Measurements from ENCODE around the gene SCRN1.

SCRN1 gene, protein sequence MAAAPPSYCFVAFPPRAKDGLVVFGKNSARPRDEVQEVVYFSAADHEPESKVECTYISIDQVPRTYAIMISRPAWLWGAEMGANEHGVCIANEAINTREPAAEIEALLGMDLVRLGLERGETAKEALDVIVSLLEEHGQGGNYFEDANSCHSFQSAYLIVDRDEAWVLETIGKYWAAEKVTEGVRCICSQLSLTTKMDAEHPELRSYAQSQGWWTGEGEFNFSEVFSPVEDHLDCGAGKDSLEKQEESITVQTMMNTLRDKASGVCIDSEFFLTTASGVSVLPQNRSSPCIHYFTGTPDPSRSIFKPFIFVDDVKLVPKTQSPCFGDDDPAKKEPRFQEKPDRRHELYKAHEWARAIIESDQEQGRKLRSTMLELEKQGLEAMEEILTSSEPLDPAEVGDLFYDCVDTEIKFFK

DNA sequence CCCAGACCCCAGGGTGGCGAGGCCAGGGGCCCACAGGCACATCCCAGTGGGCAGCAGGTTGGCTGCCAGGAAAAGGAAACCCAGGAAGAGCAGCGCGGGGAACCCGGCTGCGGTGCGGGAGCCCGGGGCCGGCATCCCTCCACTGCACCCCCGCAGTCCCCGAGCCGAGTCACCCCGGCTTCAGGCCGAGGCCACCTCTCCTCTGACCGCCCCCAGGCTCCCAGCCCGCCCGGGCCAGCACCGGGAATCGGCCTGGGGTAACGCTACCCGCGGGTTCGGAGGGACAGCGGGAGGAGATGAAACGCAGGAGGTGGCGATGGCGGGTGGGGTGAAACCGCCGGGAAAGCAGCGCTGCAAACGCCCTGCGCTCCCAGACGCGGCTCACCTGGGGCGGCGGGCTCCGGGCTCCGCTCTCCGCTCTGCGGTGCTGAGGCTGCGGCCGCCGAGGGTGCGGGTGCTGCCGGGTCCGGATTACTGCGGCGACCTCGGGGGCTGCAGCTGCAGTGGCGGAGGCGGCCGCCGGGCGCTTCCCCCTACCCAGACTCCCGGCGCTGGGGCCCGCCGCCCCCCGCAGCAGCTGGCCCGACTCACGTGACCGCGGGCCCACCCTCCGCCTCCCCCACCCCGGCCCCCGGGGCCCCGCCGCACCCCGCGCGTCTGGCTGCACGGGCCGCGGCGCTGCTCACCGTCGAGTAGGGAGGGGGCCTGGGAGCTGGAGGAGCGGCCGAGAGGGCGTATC, at the start of gene SCRN1:
SCRN1 (minus strand) TSS at position 545 of the 739 bp plus-strand sequence. CDS start 20,734 bp downstream, outside the sequence.
- FAIRE-seq: no peak

DNA sequence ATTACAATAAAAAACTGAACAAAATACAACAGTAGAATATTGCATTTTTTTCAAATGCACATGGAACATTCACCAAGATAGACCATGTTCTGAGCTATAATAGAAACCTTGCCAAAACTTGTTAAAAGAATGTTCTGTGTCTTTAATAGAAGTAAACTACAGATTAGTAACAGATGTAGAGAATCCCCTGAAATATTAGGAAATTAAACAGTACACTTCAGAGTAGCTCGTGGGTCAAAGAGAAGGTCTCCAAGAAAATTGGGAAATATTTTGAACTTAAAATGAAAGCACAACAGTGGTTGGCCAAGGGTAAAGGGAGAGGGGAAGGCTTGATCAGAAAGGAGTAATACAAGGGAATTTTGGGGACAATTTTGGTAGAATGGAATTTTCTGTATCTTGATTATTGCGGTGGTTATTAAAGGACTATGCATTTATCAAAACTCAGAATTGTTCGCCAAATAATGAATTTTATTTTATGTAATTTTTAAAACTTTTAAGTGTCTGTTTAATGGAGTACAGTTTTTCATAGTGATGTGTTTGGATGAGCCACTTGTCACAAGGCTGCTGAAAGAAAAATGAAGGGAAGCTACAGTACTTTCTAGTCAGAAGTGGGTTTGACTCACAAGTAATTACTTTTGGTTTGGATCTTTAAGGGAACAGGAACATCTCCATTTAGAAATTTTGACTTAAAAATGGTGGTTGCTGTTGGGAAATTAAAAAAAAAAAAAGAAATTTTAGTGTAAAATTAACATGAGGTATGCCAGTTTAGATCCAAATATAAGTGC, 48.8 kb upstream of the SCRN1 start:
- FAIRE-seq: no peak

DNA sequence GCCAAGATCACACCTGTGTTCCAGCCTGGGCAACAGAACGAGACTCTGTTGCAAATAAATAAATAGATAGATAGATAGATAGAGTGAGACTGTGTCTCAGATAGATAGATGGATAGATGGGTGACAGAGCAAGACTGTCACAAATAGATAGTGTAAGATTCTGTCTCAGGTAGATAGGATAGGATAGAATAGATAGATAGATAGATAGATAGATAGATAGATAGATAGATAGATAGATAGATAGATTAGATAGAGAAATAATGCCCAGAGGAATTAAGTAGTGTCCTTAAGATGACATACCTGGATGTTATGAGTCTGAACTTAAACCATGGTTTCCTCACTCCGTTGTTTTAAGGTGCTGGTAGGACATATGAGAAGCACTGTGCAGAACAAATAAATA, 46.6 kb upstream of the SCRN1 start:
- no peak for FAIRE-seq

DNA sequence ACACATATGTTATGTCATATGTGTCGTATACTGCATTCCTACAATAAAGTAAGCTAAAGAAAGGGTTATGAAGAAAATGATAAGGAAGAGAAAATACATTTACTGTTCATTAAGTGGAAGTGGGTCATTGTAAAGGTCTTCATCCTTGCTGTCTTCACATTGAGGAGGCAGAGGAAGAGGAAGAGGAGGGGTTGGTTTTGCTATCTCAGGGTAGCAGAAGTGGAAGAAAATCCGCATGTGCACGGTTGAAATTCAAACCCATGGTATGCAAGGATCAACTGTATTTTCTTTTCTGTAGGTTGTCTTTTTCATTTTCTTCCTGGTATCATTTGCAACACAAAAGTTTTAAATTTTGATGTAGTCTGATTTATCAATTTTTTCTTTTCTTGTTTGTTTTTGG, 44.9 kb upstream of the SCRN1 start:
- FAIRE-seq: no peak

DNA sequence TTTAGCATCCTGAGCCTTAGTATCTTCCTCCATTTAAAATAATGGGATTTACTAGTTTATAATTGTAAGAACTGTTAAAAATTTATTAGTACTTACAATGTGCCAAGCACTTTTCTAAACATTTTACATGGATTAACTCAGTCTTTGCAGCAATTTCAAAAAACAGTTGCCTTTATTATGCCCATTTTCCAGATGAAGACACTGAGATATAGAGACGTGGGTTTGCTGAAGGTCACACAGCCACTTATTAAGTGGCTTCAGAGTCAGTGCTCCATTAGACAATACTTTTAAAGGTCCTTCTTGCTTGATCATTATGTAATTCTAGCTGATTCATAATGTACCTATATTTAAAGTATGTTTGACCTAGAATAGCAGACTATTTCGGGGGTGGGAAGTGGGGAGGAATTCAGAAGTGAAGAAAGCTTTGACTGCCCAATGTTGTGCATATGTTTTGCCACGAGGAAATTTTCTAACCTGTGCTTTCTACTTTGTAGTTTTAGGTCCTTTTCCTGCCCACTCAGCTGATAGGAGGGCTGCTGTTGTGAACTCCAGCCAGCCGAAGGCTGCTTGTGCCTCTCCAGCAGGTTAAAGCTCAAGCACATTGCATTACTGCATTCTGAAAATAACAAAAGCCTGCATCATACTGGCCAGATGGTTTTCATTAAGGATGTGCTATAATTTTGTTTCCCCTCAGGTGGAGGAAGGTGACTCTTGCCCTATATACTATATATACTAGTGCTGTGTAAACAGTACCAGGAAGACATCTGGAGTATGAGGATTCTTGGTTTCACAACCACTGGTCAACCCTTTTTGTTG, 42.9 kb upstream of the SCRN1 start:
- FAIRE-seq: no peak

DNA sequence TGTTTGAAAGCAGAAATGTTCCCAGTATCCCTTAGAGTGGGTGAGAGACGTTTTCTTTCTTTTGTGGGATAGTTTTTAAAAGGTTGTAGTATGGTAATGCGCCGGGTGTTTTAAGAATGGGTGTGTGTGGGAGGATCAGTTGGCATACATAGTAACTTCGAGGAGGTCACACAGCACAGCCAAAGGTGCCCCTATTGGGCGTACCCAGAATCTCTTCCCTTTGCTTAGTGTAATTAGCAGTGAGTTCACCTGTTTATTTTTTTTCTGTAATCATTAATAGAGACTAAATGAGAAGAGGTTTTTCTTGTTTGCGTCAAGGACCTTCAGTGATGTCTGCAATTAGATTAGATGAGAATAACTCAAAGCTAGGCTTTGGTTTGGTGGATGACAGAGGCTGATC, 40.1 kb upstream of the SCRN1 start:
- no peak for FAIRE-seq

DNA sequence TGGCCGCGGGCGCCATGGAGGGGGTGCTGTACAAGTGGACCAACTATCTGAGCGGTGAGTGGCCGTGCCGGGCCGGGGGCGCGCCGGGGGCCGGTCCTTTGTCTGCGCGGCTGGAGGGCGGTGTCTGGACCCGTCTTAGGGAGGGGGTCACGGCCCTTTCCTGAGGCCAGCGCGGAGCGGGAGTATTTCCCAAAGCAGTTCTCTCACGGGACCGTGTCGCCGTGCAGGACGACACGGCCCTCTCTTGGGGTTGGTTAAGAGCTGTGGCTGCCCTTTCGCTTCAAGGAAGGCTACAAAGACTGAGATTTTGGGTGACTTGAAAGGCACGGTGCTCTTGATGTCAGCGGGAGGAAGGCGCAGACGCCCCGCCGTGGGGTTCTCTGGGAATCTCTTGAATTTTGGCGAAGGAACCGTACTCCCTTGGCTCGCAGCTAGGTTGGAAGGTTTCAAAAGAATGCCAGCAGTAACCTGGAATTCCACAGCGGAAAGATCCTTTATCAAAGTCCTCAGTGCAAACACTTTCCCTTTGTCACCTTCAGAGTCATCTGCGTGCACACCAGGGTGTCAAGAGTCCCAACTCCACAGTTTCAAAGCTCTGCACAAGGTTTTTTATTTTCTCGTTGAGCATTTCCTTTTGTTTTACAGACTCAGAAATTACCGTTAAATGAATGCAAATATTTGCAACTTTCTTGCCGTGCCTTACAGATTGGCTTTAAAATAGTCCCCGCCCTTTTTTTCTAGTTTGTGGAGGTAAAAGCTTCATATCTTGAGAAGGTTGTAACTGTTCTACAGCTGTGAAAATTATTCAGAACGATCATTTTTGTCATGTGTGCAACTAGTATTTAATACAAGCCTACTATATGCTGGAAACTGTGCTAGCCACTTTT, 39.4 kb upstream of the SCRN1 start:
- FAIRE-seq: no peak

DNA sequence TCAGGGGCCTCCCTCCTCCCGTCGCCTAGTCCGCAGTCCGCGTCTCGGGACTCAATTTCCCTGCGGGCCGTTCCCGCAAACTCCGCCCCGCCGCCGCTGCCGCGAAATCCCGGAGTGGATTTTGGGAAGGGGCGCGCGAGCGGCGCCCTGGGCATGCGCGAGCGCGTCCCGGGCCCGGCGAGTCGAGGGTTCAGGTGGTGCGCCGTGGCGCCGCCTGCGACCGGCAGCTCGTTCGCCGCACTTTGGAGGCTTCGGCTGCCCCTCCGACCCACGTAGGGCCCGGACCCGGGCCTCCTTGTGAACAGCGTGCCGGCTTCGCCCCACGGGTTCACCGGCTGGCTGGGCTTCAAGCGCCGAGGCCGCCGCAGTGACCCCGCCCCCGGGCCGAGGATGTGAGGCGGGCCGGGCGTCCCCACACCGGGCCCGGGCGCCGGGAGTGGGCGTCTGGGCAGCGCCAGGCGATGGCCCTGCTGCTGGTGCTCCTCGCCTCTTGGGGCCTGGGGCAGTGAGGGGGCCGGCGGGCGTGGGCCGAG, 38.7 kb upstream of the SCRN1 start, which contains the start of gene PLEKHA8:
PLEKHA8 (plus strand) TSS at position 197 of the 533 bp plus-strand sequence. CDS start 351 bp downstream, outside the sequence.
- no peak for FAIRE-seq

DNA sequence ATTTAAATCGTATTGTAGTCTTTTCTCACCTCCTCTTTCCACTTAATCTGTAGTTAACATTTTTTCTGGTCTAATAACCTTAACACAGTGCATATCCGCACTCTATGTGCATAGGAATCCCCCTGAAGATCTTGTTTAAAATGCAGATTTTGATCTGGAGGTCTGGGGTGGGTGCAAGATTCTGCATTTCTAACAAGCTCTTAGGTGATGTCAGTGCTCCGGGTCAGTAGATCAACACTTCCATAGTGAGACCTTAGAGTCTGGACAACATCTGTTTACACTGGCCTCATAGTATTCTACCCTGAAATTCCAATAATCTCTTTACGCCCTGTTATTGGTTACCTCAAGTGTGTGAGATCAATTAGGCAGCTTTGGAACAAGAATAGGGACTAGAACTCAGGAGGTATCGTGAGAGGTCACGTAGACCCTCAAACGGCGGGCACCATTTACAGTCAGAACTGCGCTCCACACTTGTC, 38.2 kb upstream of the SCRN1 start:
- FAIRE-seq: no peak

DNA sequence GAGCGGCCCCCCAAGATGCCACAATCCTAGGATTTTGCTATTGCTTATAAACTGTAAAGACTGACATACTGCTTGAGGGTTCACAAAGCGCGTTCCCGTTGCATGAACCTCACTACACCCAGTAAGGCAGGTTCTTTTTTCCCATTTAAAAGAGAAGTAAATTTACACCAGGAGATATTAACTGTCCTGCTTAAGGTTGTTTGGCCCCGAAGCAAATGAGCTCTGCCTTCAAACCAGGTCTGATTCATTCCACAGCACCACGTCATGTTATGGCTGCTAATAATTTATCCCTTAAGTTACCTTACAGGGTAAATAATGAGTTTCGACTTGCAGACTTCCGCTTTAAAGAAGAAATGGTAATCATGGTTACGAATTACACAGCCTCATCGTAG, 37.5 kb upstream of the SCRN1 start:
- FAIRE-seq: no peak

DNA sequence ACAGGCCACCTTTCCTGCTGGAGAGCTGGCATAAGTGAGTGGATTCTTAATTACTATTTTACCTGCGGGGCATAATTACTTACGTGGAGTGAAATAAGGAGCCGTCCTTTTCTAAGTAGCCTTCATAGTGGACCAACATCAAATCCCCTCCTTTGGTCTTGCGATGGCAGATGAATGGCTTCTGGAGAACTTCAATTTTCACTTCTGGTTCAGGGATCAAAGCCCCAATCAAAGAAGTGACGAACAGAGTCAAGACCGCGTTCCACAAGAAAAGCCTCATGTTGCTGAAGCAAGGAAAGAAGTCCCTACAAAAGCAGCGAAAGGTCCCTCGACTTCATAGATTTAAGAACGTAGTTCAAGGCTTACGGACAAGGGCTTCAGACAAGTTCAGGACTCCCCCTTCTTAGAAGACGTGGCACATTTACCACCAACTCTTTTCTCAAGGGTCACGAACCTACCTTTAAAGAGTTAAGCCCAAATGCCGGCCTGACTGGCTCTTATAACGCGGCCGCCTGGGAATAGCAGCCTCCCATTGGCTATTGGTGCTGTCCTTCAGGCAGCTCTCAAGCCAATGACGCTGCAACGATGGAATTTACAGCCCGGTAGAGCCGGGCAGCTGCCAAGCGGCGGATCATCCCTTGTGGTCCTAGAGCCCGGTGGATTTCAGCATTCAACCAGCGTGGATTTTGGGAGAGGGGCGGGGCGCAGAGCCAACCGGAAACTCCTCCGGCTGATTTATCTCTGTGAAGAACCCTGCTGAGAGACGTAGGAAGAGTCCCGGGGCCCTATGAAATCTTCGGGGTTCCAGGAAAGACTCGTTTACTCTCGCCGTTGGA, 36.8 kb upstream of the SCRN1 start, which contains the start of gene FKBP14:
FKBP14 (minus strand) TSS at position 474 of the 836 bp plus-strand sequence; CDS start at position 280, 194 bp downstream.
- FAIRE-seq: peak; percentile 97

DNA sequence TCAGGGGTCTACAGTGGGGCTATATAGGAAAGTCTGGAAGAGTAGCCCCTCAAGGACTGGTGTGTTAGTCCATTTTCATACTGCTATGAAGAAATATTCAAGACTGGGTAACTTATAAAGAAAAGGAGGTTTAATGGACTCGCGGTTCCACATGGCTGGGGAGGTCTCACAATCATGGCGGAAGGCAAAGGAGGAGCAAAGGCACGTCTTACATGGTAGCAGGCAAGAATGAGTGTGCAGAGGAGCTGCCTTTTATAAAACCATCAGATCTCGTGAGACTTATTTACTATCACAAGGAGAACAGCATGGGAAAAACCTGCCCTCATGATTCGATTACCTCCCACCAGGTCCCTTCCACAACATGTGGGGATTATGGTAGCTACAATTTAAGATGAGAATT, 33.9 kb upstream of the SCRN1 start:
- no peak for FAIRE-seq

DNA sequence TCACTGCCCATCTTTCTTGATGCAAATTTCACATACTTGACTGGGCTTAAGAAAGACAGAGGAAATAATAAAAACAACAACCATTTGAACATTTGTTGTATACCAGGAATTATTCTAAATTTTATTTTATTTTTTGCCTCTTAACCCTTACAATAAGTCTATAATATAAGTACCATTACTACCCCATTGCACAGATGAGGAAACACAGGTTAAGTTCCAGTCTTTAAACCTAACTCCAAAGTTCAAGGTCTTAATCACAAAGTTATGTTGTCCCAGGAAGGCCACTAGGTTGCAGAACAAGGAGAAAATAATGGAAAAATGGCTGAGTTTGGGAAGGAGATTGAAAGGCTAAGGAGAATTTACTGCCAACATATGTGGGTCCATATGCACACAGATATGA, 33.4 kb upstream of the SCRN1 start:
- FAIRE-seq: no peak

DNA sequence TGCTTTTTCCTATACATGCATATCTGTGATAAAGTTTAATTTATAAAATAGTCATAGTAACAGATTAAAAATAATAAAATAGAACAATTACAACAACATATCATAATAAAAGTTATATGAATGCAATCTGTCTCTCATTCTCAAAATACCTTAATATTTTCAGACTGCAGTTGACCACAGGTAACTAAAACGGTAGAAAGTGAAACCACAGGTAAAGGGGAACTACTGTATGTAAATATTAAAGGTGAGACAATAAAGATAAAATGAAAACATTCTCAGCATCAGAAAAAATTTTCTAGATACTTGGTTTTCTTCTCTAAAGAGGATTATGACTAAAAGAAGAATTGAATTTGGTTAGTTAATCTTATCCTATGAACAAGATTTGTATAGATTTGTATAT, 30.9 kb upstream of the SCRN1 start:
- FAIRE-seq: peak; percentile 21

DNA sequence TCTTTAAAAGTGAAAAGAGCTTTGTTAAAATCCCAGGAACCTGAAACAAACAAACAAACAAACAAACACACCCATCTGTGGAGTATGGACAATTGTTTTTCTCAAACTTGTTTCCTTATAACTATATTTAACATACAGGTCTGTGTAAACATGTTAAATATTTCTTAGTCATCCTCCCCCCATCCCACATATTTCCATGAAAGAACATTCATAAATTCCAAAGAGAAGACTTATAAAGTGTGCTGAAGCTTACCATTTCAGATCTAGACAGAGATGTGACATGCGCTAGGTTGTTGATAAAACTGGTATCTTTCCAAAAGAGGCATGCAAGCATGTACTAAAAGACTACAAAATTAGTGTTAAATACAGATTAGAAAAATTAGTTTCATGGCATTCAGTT, 30.4 kb upstream of the SCRN1 start:
- FAIRE-seq: no peak

DNA sequence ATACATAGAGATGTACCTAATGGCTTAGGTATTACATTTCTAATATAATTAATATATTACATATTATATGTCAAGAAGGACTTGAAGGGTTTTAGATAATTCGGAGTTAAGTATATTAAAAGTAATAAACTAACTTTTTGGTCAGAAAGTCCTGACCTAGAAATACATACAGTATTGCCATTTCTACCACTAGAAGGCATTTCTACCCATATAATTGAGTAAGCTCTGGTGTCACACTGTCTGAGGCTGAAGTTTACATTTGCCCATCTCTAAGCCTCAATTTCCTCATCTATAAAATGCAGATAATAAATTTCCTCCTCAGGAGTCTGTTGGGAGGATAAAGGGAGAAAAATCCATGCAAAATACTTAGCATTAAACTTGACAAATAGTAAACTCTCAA, 29.8 kb upstream of the SCRN1 start:
- FAIRE-seq: no peak

DNA sequence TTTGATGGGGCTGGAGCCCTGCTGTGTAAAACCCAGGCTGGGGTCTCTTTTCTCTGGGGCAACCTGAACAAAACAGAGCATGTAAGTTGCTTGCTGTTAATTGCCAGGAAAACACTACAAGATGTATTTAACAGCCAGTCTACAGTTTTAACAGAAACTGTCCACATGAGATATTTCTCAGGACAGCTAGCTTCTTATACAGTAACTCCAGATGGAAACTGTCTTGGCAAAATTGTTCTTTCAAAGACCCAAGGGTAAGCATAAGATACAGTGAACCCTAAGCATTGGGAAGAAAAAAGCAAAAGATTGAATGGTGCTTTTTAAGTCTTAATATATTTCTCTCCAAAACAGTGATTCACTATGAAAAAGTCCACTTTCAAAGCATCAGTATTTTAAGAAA, 28.9 kb upstream of the SCRN1 start:
- no peak for FAIRE-seq

DNA sequence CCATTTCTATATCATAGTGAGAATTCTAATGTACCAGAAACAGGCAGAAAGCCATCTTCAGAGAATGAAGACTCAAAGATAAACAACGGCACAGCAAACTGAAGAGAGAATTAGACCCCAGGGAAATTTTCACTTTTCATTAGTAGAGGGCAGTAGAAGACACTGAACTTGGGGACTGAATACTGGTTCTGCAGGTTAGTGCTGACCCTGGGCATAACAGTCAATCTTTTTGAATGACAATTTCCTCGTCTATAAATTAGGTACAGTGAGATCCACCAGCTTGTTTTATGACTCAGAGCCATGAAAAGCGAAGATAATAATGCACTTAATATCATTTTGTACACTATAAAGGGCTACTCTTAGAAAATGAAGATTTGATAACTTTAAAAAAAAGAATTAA, 23.2 kb upstream of the SCRN1 start:
- FAIRE-seq: no peak

DNA sequence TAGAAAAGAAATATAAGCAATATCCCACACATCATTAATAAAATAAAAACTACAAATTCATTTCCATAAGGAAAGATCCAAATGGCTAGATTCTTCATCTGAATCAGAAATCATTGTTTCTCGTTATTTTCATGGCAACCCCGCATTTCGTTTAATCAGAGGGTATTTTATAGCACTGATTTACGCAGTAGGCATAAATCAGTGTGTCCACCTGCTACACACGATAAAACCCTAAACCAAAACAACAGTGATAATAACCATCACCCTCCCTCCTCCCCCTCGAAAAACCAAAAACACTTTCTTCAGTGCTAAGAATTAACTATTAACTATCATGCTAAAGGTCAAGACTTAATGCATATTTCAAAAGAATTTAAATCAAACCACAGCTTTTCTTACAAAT, 20.4 kb upstream of the SCRN1 start:
- FAIRE-seq: no peak

DNA sequence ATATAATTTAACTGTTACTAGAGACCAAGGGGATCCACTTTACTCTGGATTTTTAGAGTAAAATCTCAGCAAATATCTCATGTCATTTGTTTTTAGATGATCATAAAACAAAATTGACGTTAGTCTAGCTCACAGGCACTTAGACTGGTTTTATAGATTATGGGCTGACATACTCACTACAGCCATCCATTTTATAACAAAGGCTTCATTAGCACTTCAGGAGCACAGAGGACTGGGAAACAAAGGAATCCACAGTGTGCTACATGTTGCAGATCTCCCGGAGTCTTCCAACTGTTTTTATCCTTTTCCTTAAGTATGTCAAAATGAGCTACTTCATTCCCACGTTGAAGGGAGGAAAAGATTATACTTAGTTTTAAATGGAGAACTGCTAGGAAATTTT, 15.9 kb upstream of the SCRN1 start:
- FAIRE-seq: no peak

Measured in A204.1 (cell line).